NCI-H2227 treated with DMSO at 0.1 percent for 48 hours (cell line): Measurements from ENCODE around the gene RBFOX1.
A peak's percentile ranks its signal among the peaks of the same experiment; 100 is the strongest.
"Not testable (repeated sequence)": the region's sequence is repeated elsewhere in the genome, so short reads cannot be mapped to it uniquely, and the experiment has no call there.

Source experiments
- DNase-seq: peaks from one replicate; lab custom pipeline; 2025; lab: John Stamatoyannopoulos, UW

The RBFOX1 gene

GRCh38 chr16:7470344-7470743 is 137.7 kb downstream of the RBFOX1 start:
- DNase-seq = no peak

GRCh38 chr16:7471268-7471667 is 138.6 kb downstream of the RBFOX1 start:
- DNase-seq = no peak

GRCh38 chr16:7482032-7482431 is 149.4 kb downstream of the RBFOX1 start:
- no peak for DNase-seq

GRCh38 chr16:7482596-7483290 is 150.1 kb downstream of the RBFOX1 start:
- DNase-seq = no peak

- DNase-seq = peak; percentile 22
Measured at GRCh38 chr16:7487574-7488323, 155.1 kb downstream of the RBFOX1 start.

GRCh38 chr16:7492122-7492521 is 159.5 kb downstream of the RBFOX1 start:
- DNase-seq = no peak

- DNase-seq = no peak
Measured at GRCh38 chr16:7493133-7493532, 160.5 kb downstream of the RBFOX1 start.

GRCh38 chr16:7497691-7498090 is 165.0 kb downstream of the RBFOX1 start:
- DNase-seq = no peak

GRCh38 chr16:7501868-7502267 is 169.2 kb downstream of the RBFOX1 start:
- no peak for DNase-seq

GRCh38 chr16:7502591-7503157 is 170.0 kb downstream of the RBFOX1 start:
- not testable (repeated sequence) for DNase-seq

GRCh38 chr16:7503666-7504065 is 171.0 kb downstream of the RBFOX1 start:
- DNase-seq = no peak

- DNase-seq = no peak
Measured at GRCh38 chr16:7504844-7505243, 172.2 kb downstream of the RBFOX1 start.

GRCh38 chr16:7505495-7505894 is 172.8 kb downstream of the RBFOX1 start:
- no peak for DNase-seq

GRCh38 chr16:7506363-7506762 is 173.7 kb downstream of the RBFOX1 start:
- DNase-seq = no peak

GRCh38 chr16:7508656-7509055 is 176.0 kb downstream of the RBFOX1 start:
- DNase-seq = no peak

- DNase-seq = peak; percentile 32
Measured at GRCh38 chr16:7509963-7510601, 177.4 kb downstream of the RBFOX1 start.

GRCh38 chr16:7511549-7512260 is 179.1 kb downstream of the RBFOX1 start:
- no peak for DNase-seq

- DNase-seq = no peak
Measured at GRCh38 chr16:7512503-7512902, 179.9 kb downstream of the RBFOX1 start.

GRCh38 chr16:7513429-7513828 is 180.8 kb downstream of the RBFOX1 start:
- no peak for DNase-seq

- DNase-seq = no peak
Measured at GRCh38 chr16:7515543-7515942, 182.9 kb downstream of the RBFOX1 start.

- no peak for DNase-seq
Measured at GRCh38 chr16:7517496-7517895, 184.9 kb downstream of the RBFOX1 start.

GRCh38 chr16:7518158-7518557 is 185.5 kb downstream of the RBFOX1 start:
- DNase-seq = no peak
